ENCODE results near the gene NEURL1. TPM values are rescaled to one million over a fixed set of nuclear protein-coding genes. Genes with fewer than 3 reads are reported as not detected.
"Not testable (repeated sequence)": the region's sequence is repeated elsewhere in the genome, so short reads cannot be mapped to it uniquely, and the experiment has no call there.

The NEURL1 gene
- total RNA-seq, 4 donors from 2014 or later: 0.39 to 0.60 TPM; not detected in 2

- 83 to 88% methylated on average over 3 of the region's 3 CpGs for WGBS, 2 donors
Observed at GRCh38 chr10:103501186-103501585, 7.7 kb downstream of the NEURL1 start.

GRCh38 chr10:103502849-103503660, 9.6 kb downstream of the NEURL1 start:
- 71 to 72% methylated on average over 12 of the region's 13 CpGs for WGBS, 2 donors
- Histone ChIP-seq H3K9me3 (no peaks in the 10 kb centered on the region), H3K4me3 (no peak overlapping the region), H3K36me3 (no peaks in the 10 kb centered on the region), H3K4me1 (peaks cover 0 to 5% (median 0%) of the 10 kb centered on the region in 4 donors), H3K27me3 (peaks cover 0 to 11% of the 10 kb centered on the region in 2 donors), H3K27ac (no peak overlapping the region)
- TF ChIP-seq CTCF (IDR thresholded peaks at IDR 0.05) (no peak), EP300 (IDR thresholded peaks at IDR 0.05) (no peak), POLR2A (IDR thresholded peaks at IDR 0.05) (no peak)
- DNase-seq (ENCODE audit: low spot score in 2 of 2): no peak

More at GRCh38 chr10:103501186-103501585, 7.7 kb downstream of the NEURL1 start:
- H3K4me3 ChIP-seq: no peak overlapping the region
- H3K27me3 ChIP-seq: peaks cover 0 to 17% of the 10 kb centered on the region in 2 donors
- no peaks in the 10 kb centered on the region for H3K9me3 ChIP-seq
- no peak overlapping the region for H3K27ac ChIP-seq
- H3K36me3 ChIP-seq: no peaks in the 10 kb centered on the region
- peaks cover 0 to 5% (median 0%) of the 10 kb centered on the region in 4 donors for H3K4me1 ChIP-seq
- DNase-seq (ENCODE audit: low spot score in 2 of 2): no peak
- no peak for TF ChIP-seq POLR2A (IDR thresholded peaks at IDR 0.05)
- no peak for TF ChIP-seq CTCF (IDR thresholded peaks at IDR 0.05)
- no peak for TF ChIP-seq EP300 (IDR thresholded peaks at IDR 0.05)

DNA sequence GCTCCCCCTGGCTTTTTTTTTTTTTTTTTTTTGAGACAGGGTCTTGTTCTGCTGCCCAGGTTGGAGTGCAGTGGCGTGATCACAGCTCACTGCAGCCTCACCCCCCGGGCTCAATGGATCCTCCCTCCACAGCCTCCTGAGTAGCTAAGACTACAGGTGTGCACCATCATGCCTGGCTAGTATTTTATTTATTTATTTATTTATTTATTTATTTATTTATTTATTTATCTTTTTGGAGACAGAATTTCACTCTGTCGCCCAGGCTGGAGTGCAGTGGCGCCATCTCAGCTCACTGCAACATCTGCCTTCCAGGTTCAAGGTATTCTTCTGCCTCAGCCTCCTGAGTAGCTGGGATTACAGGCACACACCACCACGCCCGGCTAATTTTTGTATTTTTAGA, 10.3 kb downstream of the NEURL1 start:
- H3K27me3 ChIP-seq: peaks cover 0 to 11% of the 10 kb centered on the region in 2 donors
- 94 to 99% methylated on average over 6 of the region's 6 CpGs for WGBS, 2 donors
- not testable (repeated sequence) for H3K27ac ChIP-seq; H3K36me3 ChIP-seq; H3K4me3 ChIP-seq; H3K9me3 ChIP-seq; H3K4me1 ChIP-seq; DNase-seq (ENCODE audit: low spot score in 2 of 2)

- Histone ChIP-seq H3K27ac (no peak overlapping the region), H3K9me3 (no peaks in the 10 kb centered on the region), H3K36me3 (no peaks in the 10 kb centered on the region), H3K4me1 (peaks cover 0 to 5% (median 0%) of the 10 kb centered on the region in 4 donors), H3K4me3 (no peak overlapping the region), H3K27me3 (peaks cover 0 to 6% of the 10 kb centered on the region in 2 donors)
- DNase-seq (ENCODE audit: low spot score in 2 of 2): no peak
- 57 to 61% methylated on average over 10 of the region's 10 CpGs for WGBS, 2 donors
- TF ChIP-seq POLR2A (IDR thresholded peaks at IDR 0.05): no peak
- TF ChIP-seq CTCF (IDR thresholded peaks at IDR 0.05): no peak
- TF ChIP-seq EP300 (IDR thresholded peaks at IDR 0.05): no peak
Observed at GRCh38 chr10:103504181-103504783, 10.8 kb downstream of the NEURL1 start.

DNA sequence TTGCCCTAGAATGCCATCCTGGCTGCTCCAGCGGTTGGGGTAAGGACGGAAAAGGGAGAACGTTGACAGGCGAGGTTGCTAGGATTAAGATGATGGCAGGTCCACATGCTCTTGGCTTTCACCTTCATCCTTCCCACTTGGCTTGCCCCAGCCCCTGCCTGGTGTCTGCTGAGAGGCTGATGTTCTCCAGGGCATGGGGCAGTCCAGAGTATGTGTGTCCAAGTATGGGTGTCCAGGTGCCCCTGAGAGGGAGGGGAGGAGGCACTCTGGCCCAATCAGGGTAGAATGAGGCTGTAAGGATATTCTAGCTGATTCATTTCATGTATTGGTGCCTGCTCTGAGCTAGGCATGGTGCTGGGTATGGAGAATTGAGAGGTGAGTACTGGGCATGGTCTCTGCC, 12.6 kb downstream of the NEURL1 start:
- Histone ChIP-seq H3K9me3 (no peaks in the 10 kb centered on the region), H3K27ac (no peak overlapping the region), H3K4me3 (no peak overlapping the region), H3K27me3 (no peaks in the 10 kb centered on the region), H3K36me3 (no peaks in the 10 kb centered on the region), H3K4me1 (peaks cover 0 to 5% (median 0%) of the 10 kb centered on the region in 4 donors)
- 88 to 90% methylated on average over 4 of the region's 4 CpGs for WGBS, 2 donors
- no peak for DNase-seq (ENCODE audit: low spot score in 2 of 2)
- TF ChIP-seq EP300 (IDR thresholded peaks at IDR 0.05) (no peak), CTCF (IDR thresholded peaks at IDR 0.05) (no peak), POLR2A (IDR thresholded peaks at IDR 0.05) (no peak)

Data from tibial nerve (tissue), 4 donors.